Activated CD4-positive, alpha-beta T cell treated with anti-CD3 and anti-CD28 coated beads, Interleukin-2, amount 50 U/mL, for 1 hour (primary cell): ENCODE measurements around the gene SUPT20HL1.
"Not testable (repeated sequence)": the region's sequence is repeated elsewhere in the genome, so short reads cannot be mapped to it uniquely, and the experiment has no call there.

Experiments used
- DNase-seq: peaks from one replicate; pipeline ENCODE4 v3.0.0-alpha.2; 2020

The SUPT20HL1 gene

GRCh38 chrX:24364326-24364725 is 3.9 kb downstream of the SUPT20HL1 start:
- no peak for DNase-seq

GRCh38 chrX:24364851-24365538 is 4.6 kb downstream of the SUPT20HL1 start:
- DNase-seq, result no peak

GRCh38 chrX:24366762-24367400 is 6.4 kb downstream of the SUPT20HL1 start:
- not testable (repeated sequence) for DNase-seq

GRCh38 chrX:24369816-24370215 is 9.4 kb downstream of the SUPT20HL1 start:
- no peak for DNase-seq

- DNase-seq, result peak; percentile 47
These were observed 11.0 kb downstream of the SUPT20HL1 start for GRCh38 chrX:24371391-24371972.

GRCh38 chrX:24372021-24372763 is 11.8 kb downstream of the SUPT20HL1 start:
- DNase-seq, result no peak

- DNase-seq, result no peak
These were observed 15.2 kb downstream of the SUPT20HL1 start for GRCh38 chrX:24375600-24376131.

- DNase-seq, result no peak
These were observed 16.0 kb downstream of the SUPT20HL1 start for GRCh38 chrX:24376403-24376802.

- DNase-seq, result no peak
These were observed 16.8 kb downstream of the SUPT20HL1 start for GRCh38 chrX:24377195-24377594.

- no peak for DNase-seq
These were observed 17.6 kb downstream of the SUPT20HL1 start for GRCh38 chrX:24377911-24378468.

GRCh38 chrX:24378706-24379105 is 18.3 kb downstream of the SUPT20HL1 start:
- DNase-seq, result no peak

- DNase-seq, result no peak
These were observed 20.1 kb downstream of the SUPT20HL1 start for GRCh38 chrX:24380262-24381187.

GRCh38 chrX:24382315-24382714 is 21.9 kb downstream of the SUPT20HL1 start:
- DNase-seq, result not testable (repeated sequence)

GRCh38 chrX:24387724-24388123 is 27.3 kb downstream of the SUPT20HL1 start:
- DNase-seq, result no peak

- no peak for DNase-seq
These were observed 30.9 kb downstream of the SUPT20HL1 start for GRCh38 chrX:24391389-24391788.

- DNase-seq, result no peak
These were observed 31.4 kb downstream of the SUPT20HL1 start for GRCh38 chrX:24391843-24392242.

GRCh38 chrX:24392709-24393108 is 32.3 kb downstream of the SUPT20HL1 start:
- DNase-seq, result no peak

- peak; percentile 18 for DNase-seq
These were observed 35.3 kb downstream of the SUPT20HL1 start for GRCh38 chrX:24395775-24396174.

- DNase-seq, result no peak
These were observed 35.9 kb downstream of the SUPT20HL1 start for GRCh38 chrX:24396236-24396930.

GRCh38 chrX:24396931-24397279 is 36.5 kb downstream of the SUPT20HL1 start:
- DNase-seq, result no peak

- no peak for DNase-seq
These were observed 38.3 kb downstream of the SUPT20HL1 start for GRCh38 chrX:24398766-24399165.
